ENCODE measurements around the gene SESN1. TPM values are rescaled to one million over a fixed set of nuclear protein-coding genes. Genes with fewer than 3 reads are reported as not detected.

Gene SESN1
- total and polyA plus RNA-seq, 9 of the 15 experiments (the other 6 are each of a cell fraction or from before 2014, with no cell fraction given) = 3.1 to 13.0 (median 7.4) TPM

GRCh38 chr6:109093732-109094415 is 772 bp downstream of the SESN1 start:
- H3K4me2 ChIP-seq (ENCODE audit: insufficient read depth, low read length) = peak overlapping the region; percentile 93
- peak overlapping the region; percentile 75 for H2AFZ ChIP-seq (ENCODE audit: low read depth, low read length)
- BruUV-seq (replicated peaks) = TSS peak; percentile 41
- TF ChIP-seq NKRF (IDR thresholded peaks at IDR 0.05; ENCODE audit: borderline replicate concordance) (peak; percentile 78), MXI1 (IDR thresholded peaks at IDR 0.05; ENCODE audit: low read depth, low read length) (peak; percentile 65; the same call in 1 of the 2 replicates), RCOR1 (IDR thresholded peaks at IDR 0.05; ENCODE audit: borderline replicate concordance in 1 of 2, low read depth in 2 of 2, low read length in 2 of 2) (0 out of 4 replicates have a peak, but pooled peaks of 1 of the 2 experiments have one; percentile 5), RBFOX2 (IDR thresholded peaks at IDR 0.05; ENCODE audit: low read depth, low read length) (no peak), CREM (IDR thresholded peaks at IDR 0.05; ENCODE audit: low read depth) (0 out of 2 replicates have a peak, but pooled peaks have one; percentile 1), TOE1 (IDR thresholded peaks at IDR 0.05; ENCODE audit: borderline replicate concordance) (peak; percentile 26; the same call in 1 of the 2 replicates), TOE1 (CRISPR knock-in tag; IDR thresholded peaks at IDR 0.05; ENCODE audit: borderline replicate concordance, low read depth) (no peak)
- peak overlapping the region; percentile 84 for H3K4me3 ChIP-seq
- intact Hi-C loops (cut with micrococcal nuclease) = loop anchor here (2.0 to 5.0 kb wide), 2 partner anchors 68 to 289 kb away; partner anchors contain the start of gene CD164
- peaks cover 5% of the 10 kb centered on the region; the same call in 1 of the 2 replicates for H4K20me1 ChIP-seq (replicated peaks; ENCODE audit: control insufficient read depth, insufficient read depth, low read length)
- WGBS (ENCODE audit: insufficient coverage, low coverage, missing lambda C conversion rate) = 0% methylated on average over 19 of the region's 19 CpGs
- peaks cover 9% of the 10 kb centered on the region for H3K36me3 ChIP-seq (ENCODE audit: control insufficient read depth, insufficient read depth, low read length)
- DNase-seq (ENCODE audit: extremely low read depth in 1 of 4, low spot score in 3 of 4) = peak in 1 of 4 experiments; percentile 36
- ChIA-PET POLR2A (interaction anchor here (0.6 to 2.2 kb wide), 9 partner anchors 9 to 1129 kb away, joined by 3 to 12 read pairs (median 5); partner anchors contain the start of gene CD164), CTCF (ENCODE audit: low intra/inter-chr PET ratio) (no interaction called here)
- H3K27ac ChIP-seq (ENCODE audit: extremely low read depth, low read depth, low read length) = peak overlapping the region; percentile 94
- peaks cover 83% of the 10 kb centered on the region for H3K79me2 ChIP-seq (ENCODE audit: control insufficient read depth, insufficient read depth, low read length)
- H3K9ac ChIP-seq (ENCODE audit: insufficient read depth in 1 of 2, low read depth in 2 of 2, low read length in 2 of 2) = peak overlapping the region; percentile 94 to 96
- in situ Hi-C loops (cut with MboI) = no loop called here
- peak; percentile 0 for ATAC-seq
- peaks cover 0 to 13% of the 10 kb centered on the region in 2 experiments; a peak in 2 of 5 replicates for H3K4me1 ChIP-seq (replicated peaks in 1 of 2; ENCODE audit: control insufficient read depth in 2 of 2, insufficient read depth in 2 of 2, low read length in 2 of 2)
- peak; percentile 61 for FAIRE-seq
- H3K9me3 ChIP-seq (replicated peaks; ENCODE audit: control insufficient read depth, insufficient read depth, low read depth, low read length) = no peaks in the 10 kb centered on the region
- no peaks in the 10 kb centered on the region for H3K27me3 ChIP-seq (ENCODE audit: control insufficient read depth in 2 of 2, insufficient read depth in 2 of 2, low read length in 2 of 2)
- no peaks in the 10 kb centered on the region for H3K9me1 ChIP-seq (ENCODE audit: control insufficient read depth, insufficient read depth, low read length)
